ENCODE data around the gene DHX29. TPM values are rescaled to one million over a fixed set of nuclear protein-coding genes. Genes with fewer than 3 reads are reported as not detected.

Gene DHX29, protein sequence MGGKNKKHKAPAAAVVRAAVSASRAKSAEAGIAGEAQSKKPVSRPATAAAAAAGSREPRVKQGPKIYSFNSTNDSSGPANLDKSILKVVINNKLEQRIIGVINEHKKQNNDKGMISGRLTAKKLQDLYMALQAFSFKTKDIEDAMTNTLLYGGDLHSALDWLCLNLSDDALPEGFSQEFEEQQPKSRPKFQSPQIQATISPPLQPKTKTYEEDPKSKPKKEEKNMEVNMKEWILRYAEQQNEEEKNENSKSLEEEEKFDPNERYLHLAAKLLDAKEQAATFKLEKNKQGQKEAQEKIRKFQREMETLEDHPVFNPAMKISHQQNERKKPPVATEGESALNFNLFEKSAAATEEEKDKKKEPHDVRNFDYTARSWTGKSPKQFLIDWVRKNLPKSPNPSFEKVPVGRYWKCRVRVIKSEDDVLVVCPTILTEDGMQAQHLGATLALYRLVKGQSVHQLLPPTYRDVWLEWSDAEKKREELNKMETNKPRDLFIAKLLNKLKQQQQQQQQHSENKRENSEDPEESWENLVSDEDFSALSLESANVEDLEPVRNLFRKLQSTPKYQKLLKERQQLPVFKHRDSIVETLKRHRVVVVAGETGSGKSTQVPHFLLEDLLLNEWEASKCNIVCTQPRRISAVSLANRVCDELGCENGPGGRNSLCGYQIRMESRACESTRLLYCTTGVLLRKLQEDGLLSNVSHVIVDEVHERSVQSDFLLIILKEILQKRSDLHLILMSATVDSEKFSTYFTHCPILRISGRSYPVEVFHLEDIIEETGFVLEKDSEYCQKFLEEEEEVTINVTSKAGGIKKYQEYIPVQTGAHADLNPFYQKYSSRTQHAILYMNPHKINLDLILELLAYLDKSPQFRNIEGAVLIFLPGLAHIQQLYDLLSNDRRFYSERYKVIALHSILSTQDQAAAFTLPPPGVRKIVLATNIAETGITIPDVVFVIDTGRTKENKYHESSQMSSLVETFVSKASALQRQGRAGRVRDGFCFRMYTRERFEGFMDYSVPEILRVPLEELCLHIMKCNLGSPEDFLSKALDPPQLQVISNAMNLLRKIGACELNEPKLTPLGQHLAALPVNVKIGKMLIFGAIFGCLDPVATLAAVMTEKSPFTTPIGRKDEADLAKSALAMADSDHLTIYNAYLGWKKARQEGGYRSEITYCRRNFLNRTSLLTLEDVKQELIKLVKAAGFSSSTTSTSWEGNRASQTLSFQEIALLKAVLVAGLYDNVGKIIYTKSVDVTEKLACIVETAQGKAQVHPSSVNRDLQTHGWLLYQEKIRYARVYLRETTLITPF (N-terminal part only)
- total RNA-seq: 10 to 100 TPM; 39.1 to 54.0 (median 47.0) TPM

DNA sequence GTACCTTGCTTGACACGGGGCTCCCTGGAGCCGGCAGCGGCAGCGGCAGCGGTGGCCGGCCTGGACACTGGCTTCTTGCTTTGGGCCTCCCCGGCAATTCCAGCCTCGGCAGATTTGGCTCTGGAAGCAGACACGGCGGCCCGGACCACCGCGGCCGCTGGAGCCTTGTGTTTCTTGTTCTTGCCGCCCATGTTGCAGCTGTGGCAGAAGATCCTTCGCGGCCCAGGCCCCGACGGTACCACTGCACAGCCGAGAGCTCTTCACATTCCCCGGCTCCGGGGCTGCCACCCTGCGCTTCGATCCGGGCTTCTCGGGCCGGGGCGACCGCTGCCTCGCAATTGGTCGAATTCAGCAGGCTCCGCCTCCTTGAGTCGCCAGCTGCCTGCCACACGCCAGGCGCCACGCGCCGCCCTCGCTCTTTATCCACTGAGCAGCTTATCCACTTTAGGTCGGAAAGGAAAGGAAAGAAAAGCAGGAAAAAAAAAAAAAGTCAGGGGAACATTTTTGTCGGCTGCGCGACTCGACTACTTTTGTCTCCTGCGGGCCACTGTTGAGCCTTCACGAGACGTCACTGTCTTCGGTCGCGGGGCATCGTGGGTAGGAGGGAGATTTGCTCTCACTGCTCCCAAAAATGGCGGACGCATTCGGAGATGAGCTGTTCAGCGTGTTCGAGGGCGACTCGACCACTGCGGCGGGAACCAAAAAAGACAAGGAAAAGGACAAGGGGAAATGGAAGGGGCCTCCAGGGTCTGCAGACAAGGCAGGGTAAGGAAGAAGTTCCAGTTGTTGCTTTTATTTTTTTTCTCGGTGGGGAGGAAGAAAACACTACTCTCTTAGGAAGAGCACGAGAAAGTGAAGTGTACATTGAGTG is at the start of gene DHX29, which contains the start of gene MTREX:
TSS of gene DHX29 (minus strand) at position 312 of the 871 bp plus-strand sequence. CDS start at position 191, 121 bp downstream.
TSS of gene MTREX (plus strand) at position 607 of the 871 bp plus-strand sequence. CDS start at position 632, 25 bp downstream.
- Histone ChIP-seq H3K4me1 (peaks cover 44 to 56% of the 10 kb centered on the region in 2 donors), H3K9me3 (no peaks in the 10 kb centered on the region), H3K27me3 (no peaks in the 10 kb centered on the region), H3K4me3 (replicated peaks in 1 of 3) (peak within 1 kb of the TSS; percentile 41 to 87 (median 52)), H3K36me3 (no peaks in the 10 kb centered on the region), H3K27ac (peak within 1 kb of the TSS; percentile 91 to 95 (median 95))
- WGBS, 2 donors: 0 to 1% methylated on average over 34 to 55 of the region's 62 CpGs
- TF ChIP-seq, protein P1, sequence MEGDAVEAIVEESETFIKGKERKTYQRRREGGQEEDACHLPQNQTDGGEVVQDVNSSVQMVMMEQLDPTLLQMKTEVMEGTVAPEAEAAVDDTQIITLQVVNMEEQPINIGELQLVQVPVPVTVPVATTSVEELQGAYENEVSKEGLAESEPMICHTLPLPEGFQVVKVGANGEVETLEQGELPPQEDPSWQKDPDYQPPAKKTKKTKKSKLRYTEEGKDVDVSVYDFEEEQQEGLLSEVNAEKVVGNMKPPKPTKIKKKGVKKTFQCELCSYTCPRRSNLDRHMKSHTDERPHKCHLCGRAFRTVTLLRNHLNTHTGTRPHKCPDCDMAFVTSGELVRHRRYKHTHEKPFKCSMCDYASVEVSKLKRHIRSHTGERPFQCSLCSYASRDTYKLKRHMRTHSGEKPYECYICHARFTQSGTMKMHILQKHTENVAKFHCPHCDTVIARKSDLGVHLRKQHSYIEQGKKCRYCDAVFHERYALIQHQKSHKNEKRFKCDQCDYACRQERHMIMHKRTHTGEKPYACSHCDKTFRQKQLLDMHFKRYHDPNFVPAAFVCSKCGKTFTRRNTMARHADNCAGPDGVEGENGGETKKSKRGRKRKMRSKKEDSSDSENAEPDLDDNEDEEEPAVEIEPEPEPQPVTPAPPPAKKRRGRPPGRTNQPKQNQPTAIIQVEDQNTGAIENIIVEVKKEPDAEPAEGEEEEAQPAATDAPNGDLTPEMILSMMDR (IDR thresholded peaks at IDR 0.05): peak in 1 of 6 experiments; percentile 12
- TF ChIP-seq POLR2A (IDR thresholded peaks at IDR 0.05): peak; percentile 55 to 93
- DNase-seq: peak; percentile 95
- intact Hi-C loops (cut with DNase I): loop anchor here (10.0 kb wide), 2 partner anchors 83 to 133 kb away; partner anchors contain the start of genes CDC20B and MCIDAS

DNA sequence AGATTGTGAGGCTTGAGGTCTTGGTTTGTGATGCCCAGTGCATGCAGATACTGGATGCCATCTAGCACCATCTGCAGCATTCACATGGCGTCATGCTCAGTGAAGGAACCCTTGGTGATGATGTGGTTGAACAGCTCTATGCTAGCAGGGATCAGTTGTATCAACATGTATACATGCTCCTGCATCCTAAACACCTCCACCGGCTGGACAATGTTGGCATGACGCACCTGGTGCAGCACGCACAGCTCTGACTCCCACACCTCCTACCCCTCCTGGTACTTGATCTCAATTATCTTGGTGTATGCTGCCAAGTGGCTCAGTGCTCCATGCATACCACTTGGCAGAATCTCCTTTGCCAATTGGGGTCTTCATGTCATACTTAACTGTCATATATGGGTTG is 49.4 kb upstream of the DHX29 start:
- Histone ChIP-seq H3K4me1 (no peaks in the 10 kb centered on the region), H3K27me3 (no peaks in the 10 kb centered on the region), H3K9me3 (no peaks in the 10 kb centered on the region), H3K36me3 (peaks cover 6 to 25% of the 10 kb centered on the region in 2 donors), H3K4me3 (replicated peaks in 1 of 3) (no peak overlapping the region), H3K27ac (no peak overlapping the region)
- intact Hi-C loops (cut with DNase I): no loop called here
- no peak for TF ChIP-seq POLR2A (IDR thresholded peaks at IDR 0.05)
- TF ChIP-seq, protein P1 (IDR thresholded peaks at IDR 0.05): no peak
- WGBS, 2 donors: 95 to 98% methylated on average over 4 of the region's 4 CpGs
- DNase-seq: no peak

DNA sequence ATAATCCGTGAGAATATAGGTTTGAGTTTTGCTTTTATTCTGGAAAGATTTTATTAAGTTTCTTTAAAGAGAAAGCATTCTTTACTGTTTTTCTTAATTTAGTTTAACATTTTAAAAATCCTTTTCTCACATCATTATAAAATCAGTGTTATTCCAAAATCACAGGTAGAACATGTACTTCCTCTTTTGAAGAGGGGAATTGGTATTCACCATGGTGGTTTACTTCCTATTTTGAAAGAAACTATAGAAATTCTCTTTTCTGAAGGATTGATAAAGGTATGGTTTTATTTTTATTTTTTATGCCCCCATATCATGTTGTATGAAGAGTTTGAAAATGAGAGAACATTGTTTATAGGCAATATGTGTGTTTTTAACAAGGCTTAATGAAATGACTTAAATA is 43.3 kb upstream of the DHX29 start:
- Histone ChIP-seq H3K4me3 (replicated peaks in 1 of 3) (no peak overlapping the region), H3K27me3 (no peaks in the 10 kb centered on the region), H3K9me3 (no peaks in the 10 kb centered on the region), H3K36me3 (peaks cover 27 to 41% of the 10 kb centered on the region in 2 donors), H3K27ac (no peak overlapping the region), H3K4me1 (no peaks in the 10 kb centered on the region)
- no peak for DNase-seq
- 97% methylated on average over 1 of the region's 1 CpG for WGBS, 2 donors
- intact Hi-C loops (cut with DNase I): no loop called here
- no peak for TF ChIP-seq POLR2A (IDR thresholded peaks at IDR 0.05)
- TF ChIP-seq, protein P1 (IDR thresholded peaks at IDR 0.05): no peak

DNA sequence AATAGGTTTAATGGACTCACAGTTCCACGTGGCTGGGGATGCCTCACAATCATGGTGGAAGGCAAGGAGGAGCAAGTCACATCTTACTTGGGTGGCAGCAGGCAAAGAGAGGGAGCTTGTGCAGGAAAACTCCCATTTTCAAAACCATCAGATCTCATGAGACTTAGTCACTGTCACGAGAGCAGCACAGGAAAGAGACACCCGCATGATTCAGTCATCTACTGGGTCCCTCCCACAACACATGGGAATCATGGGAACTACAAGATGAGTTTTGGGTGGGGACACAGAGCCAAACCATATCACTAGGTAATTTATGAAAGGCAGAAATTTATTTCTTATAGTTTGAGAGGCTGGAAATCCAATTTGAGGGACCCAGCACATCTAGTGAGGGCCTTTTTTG is 40.3 kb upstream of the DHX29 start:
- TF ChIP-seq, protein P1 (IDR thresholded peaks at IDR 0.05): no peak
- TF ChIP-seq POLR2A (IDR thresholded peaks at IDR 0.05): no peak
- no peak for DNase-seq
- WGBS, 2 donors: 89 to 91% methylated on average over 3 of the region's 3 CpGs
- Histone ChIP-seq H3K27me3 (no peaks in the 10 kb centered on the region), H3K4me3 (replicated peaks in 1 of 3) (no peak overlapping the region), H3K9me3 (no peaks in the 10 kb centered on the region), H3K27ac (no peak overlapping the region), H3K36me3 (peaks cover 20 to 24% of the 10 kb centered on the region in 2 donors), H3K4me1 (no peaks in the 10 kb centered on the region)
- intact Hi-C loops (cut with DNase I): loop anchor here (10.0 kb wide), 1 partner anchor 197 kb away; no protein-coding TSS in a partner anchor

All from thyroid gland (tissue), 4 donors.